ENCODE measurements around the gene CTNNA2.

DNA sequence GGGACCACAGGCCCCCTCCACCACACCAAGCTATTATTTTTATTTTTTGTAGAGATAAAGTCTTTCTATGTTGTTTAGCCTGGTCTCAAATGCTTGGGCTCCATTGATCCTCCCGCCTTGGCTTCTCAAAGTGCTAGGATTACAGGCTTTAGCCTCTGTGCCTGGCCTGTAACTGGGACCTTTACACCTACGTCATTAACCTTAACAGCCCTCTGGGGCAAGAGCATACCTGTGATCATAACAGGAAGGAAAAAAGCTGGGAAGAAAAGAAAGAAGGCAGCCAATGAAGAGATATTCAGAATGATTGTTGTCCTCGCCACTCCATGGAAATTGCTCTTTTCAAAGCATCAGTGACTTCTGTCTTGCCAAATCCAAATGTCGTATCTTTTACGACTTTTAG lies 453.5 kb downstream of the CTNNA2 start:
- TF ChIP-seq, protein P1, sequence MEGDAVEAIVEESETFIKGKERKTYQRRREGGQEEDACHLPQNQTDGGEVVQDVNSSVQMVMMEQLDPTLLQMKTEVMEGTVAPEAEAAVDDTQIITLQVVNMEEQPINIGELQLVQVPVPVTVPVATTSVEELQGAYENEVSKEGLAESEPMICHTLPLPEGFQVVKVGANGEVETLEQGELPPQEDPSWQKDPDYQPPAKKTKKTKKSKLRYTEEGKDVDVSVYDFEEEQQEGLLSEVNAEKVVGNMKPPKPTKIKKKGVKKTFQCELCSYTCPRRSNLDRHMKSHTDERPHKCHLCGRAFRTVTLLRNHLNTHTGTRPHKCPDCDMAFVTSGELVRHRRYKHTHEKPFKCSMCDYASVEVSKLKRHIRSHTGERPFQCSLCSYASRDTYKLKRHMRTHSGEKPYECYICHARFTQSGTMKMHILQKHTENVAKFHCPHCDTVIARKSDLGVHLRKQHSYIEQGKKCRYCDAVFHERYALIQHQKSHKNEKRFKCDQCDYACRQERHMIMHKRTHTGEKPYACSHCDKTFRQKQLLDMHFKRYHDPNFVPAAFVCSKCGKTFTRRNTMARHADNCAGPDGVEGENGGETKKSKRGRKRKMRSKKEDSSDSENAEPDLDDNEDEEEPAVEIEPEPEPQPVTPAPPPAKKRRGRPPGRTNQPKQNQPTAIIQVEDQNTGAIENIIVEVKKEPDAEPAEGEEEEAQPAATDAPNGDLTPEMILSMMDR (IDR thresholded peaks at IDR 0.05; ENCODE audit: control extremely low read depth in 1 of 3, insufficient read depth in 1 of 3, low read depth in 1 of 3, low read length in 3 of 3): no peak
- TF ChIP-seq KDM4A (IDR thresholded peaks at IDR 0.05; ENCODE audit: low read depth, low read length, severe bottlenecking): no peak
- no peak for TF ChIP-seq POLR2AphosphoS5 (IDR thresholded peaks at IDR 0.05; ENCODE audit: low read depth, low read length)
- no peak for TF ChIP-seq POLR2A (IDR thresholded peaks at IDR 0.05; ENCODE audit: control extremely low read depth in 1 of 2, low read depth in 2 of 2, low read length in 2 of 2)
- no peak for TF ChIP-seq CBX8 (IDR thresholded peaks at IDR 0.05; ENCODE audit: borderline replicate concordance, low read depth, low read length)

Measured in H1 (cell line).